PC-9 (cell line): Measurements from ENCODE around the gene ROBO2. TPM values are rescaled to one million over a fixed set of nuclear protein-coding genes. Genes with fewer than 3 reads are reported as not detected.

Source experiments
- BruUV-seq: library from RNA; stranded (reverse); fragments of 400-500 nt; replicated peaks from 2 replicates; lab custom pipeline; 2021; lab: Mats Ljungman, UMichigan
- CTCF ChIA-PET: fragments of 300-600 bp; sonication (Branson Sonifier 250); formaldehyde crosslinking; loops from one replicate; lab custom pipeline; 2022; ENCODE audit warnings: antibody characterized with exemption; lab: Charles Lee
- POLR2A ChIA-PET: fragments of 300-600 bp; sonication (Branson Sonifier 250); formaldehyde crosslinking; loops from one replicate; lab custom pipeline; 2022; ENCODE audit warnings: antibody characterized with exemption; ENCODE audit not compliant: unreplicated experiment; lab: Charles Lee
- DNase-seq, 2 experiments: peaks; one replicate each; pipeline versions ENCODE4 v3.0.0 to v3.0.0-alpha.2; 2015 to 2022; ENCODE audit warnings: mixed read lengths in 1 of 2
- H2AFZ ChIP-seq: fragments of 200-600 bp; sonication (generic); 2 replicates; pipeline ENCODE4 v1.8.1; 2017; ENCODE audit warnings: antibody characterized with exemption
- H3F3A ChIP-seq: fragments of 200-600 bp; sonication (generic); 2 replicates; pipeline ENCODE4 v1.8.1; 2017; ENCODE audit warnings: antibody characterized with exemption, mild to moderate bottlenecking, low read depth; ENCODE audit not compliant: insufficient read depth
- H3K27ac ChIP-seq: fragments of 200-600 bp; sonication (generic); 2 replicates; pipeline ENCODE4 v1.6.1; 2016; ENCODE audit warnings: mixed run types
- H3K27me3 ChIP-seq: fragments of 200-600 bp; sonication (generic); 2 replicates; pipeline ENCODE4 v1.6.1; 2016; ENCODE audit warnings: low read depth, mixed run types; ENCODE audit not compliant: insufficient read depth
- H3K36me3 ChIP-seq: fragments of 200-600 bp; sonication (generic); 2 replicates; pipeline ENCODE4 v1.6.1; 2016; ENCODE audit warnings: low read depth, mixed run types
- H3K4me1 ChIP-seq: fragments of 200-600 bp; sonication (generic); replicated peaks from 2 replicates; pipeline ENCODE4 v1.6.1; 2016; ENCODE audit warnings: mixed run types; ENCODE audit not compliant: insufficient read depth
- H3K4me2 ChIP-seq: fragments of 200-600 bp; sonication (generic); 2 replicates; pipeline ENCODE4 v1.6.1; 2017; ENCODE audit warnings: mixed run types
- H3K4me3 ChIP-seq: fragments of 200-600 bp; sonication (generic); 2 replicates; pipeline ENCODE4 v1.6.1; 2016; ENCODE audit warnings: mixed run types
- H3K79me2 ChIP-seq: fragments of 200-600 bp; sonication (generic); 2 replicates; pipeline ENCODE4 v1.6.1; 2017; ENCODE audit warnings: low read depth, mixed run types
- H3K9me2 ChIP-seq: fragments of 200-600 bp; sonication (generic); 2 replicates; pipeline ENCODE4 v1.8.1; 2017; ENCODE audit warnings: mild to moderate bottlenecking; ENCODE audit not compliant: insufficient read depth
- H3K9me3 ChIP-seq: fragments of 200-600 bp; sonication (generic); 2 replicates; pipeline ENCODE4 v1.8.1; 2016; ENCODE audit warnings: low read depth; ENCODE audit not compliant: insufficient read depth
- H4K20me1 ChIP-seq: fragments of 200-600 bp; sonication (generic); 2 replicates; pipeline ENCODE4 v1.8.1; 2017; ENCODE audit not compliant: insufficient read depth
- EZH2 ChIP-seq: fragments of 200-600 bp; sonication (generic); IDR thresholded peaks from 2 replicates; pipeline ENCODE4 v1.8.0; 2017; ENCODE audit warnings: antibody characterized with exemption, low read depth
- intact Hi-C: fragments of 100-400 bp; cut with micrococcal nuclease; formaldehyde crosslinking; loops from one replicate; pipeline ENCODE4 v1.10.0; 2022; ENCODE audit not compliant: unreplicated experiment
- total RNA-seq: library from RNA; stranded (reverse); gene quantifications from 2 replicates; pipeline ENCODE4 v1.2.3, GENCODE V29; 2021
- TF ChIP-seq, protein P1 (sequence below): fragments of 200-600 bp; sonication (generic); conservative IDR thresholded peaks from 2 replicates; pipeline ENCODE4 v1.6.1; 2017; ENCODE audit warnings: mixed run types, antibody characterized with exemption, mild to moderate bottlenecking, moderate library complexity

Gene ROBO2
- total RNA-seq, 1 experiment from 2014 or later: 0.39 TPM

GRCh38 chr3:77323626-77324025 is 283.7 kb downstream of the ROBO2 start:
- DNase-seq: no peak
- no TSS peak for BruUV-seq
- intact Hi-C loops: no loop called here
- H3F3A ChIP-seq: no peaks in the 10 kb centered on the region
- ChIA-PET POLR2A (no interaction called here), CTCF (no interaction called here)
- no peaks in the 10 kb centered on the region for H3K9me3 ChIP-seq
- H3K4me3 ChIP-seq: no peak overlapping the region
- no peak overlapping the region for H3K27ac ChIP-seq
- no peak overlapping the region for H3K4me2 ChIP-seq
- no peaks in the 10 kb centered on the region for H3K4me1 ChIP-seq
- no peaks in the 10 kb centered on the region for H3K79me2 ChIP-seq
- no peaks in the 10 kb centered on the region for H3K36me3 ChIP-seq
- H2AFZ ChIP-seq: no peak overlapping the region
- H3K9me2 ChIP-seq: no peaks in the 10 kb centered on the region
- no peaks in the 10 kb centered on the region for H4K20me1 ChIP-seq
- no peak for TF ChIP-seq EZH2
- TF ChIP-seq, protein P1, sequence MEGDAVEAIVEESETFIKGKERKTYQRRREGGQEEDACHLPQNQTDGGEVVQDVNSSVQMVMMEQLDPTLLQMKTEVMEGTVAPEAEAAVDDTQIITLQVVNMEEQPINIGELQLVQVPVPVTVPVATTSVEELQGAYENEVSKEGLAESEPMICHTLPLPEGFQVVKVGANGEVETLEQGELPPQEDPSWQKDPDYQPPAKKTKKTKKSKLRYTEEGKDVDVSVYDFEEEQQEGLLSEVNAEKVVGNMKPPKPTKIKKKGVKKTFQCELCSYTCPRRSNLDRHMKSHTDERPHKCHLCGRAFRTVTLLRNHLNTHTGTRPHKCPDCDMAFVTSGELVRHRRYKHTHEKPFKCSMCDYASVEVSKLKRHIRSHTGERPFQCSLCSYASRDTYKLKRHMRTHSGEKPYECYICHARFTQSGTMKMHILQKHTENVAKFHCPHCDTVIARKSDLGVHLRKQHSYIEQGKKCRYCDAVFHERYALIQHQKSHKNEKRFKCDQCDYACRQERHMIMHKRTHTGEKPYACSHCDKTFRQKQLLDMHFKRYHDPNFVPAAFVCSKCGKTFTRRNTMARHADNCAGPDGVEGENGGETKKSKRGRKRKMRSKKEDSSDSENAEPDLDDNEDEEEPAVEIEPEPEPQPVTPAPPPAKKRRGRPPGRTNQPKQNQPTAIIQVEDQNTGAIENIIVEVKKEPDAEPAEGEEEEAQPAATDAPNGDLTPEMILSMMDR: no peak
- H3K27me3 ChIP-seq: no peaks in the 10 kb centered on the region

GRCh38 chr3:77324105-77324504 is 284.2 kb downstream of the ROBO2 start:
- CTCF ChIA-PET: no interaction called here

DNA sequence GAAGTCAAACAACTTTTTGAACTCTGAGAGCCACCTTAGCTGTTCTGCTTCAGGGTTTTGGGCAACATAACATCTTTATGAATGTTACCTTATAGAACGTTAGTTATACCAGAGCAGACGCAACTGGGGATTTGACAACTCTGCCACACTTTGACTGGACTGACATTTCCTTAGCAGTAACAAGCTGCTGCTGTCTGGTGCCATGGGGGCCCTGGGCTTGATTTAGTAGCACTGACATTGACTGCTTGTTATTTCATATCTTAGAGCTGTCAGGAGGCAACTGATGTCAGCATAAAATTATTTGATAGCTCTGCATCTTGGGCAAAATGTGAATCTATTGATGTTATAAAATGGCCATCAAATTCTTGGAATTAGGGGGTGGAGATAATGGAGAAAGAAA is 285.4 kb downstream of the ROBO2 start:
- no TSS peak for BruUV-seq
- H3F3A ChIP-seq: no peaks in the 10 kb centered on the region
- H3K4me1 ChIP-seq: no peaks in the 10 kb centered on the region
- no peaks in the 10 kb centered on the region for H3K9me2 ChIP-seq
- POLR2A ChIA-PET: no interaction called here
- no peak overlapping the region for H3K4me2 ChIP-seq
- H4K20me1 ChIP-seq: no peaks in the 10 kb centered on the region
- no peaks in the 10 kb centered on the region for H3K27me3 ChIP-seq
- no peak for DNase-seq
- TF ChIP-seq EZH2: no peak
- TF ChIP-seq, protein P1: no peak
- intact Hi-C loops: no loop called here
- no peaks in the 10 kb centered on the region; the same call in 1 of the 2 replicates for H3K9me3 ChIP-seq
- H2AFZ ChIP-seq: no peak overlapping the region
- H3K27ac ChIP-seq: no peak overlapping the region
- H3K4me3 ChIP-seq: no peak overlapping the region
- H3K36me3 ChIP-seq: no peaks in the 10 kb centered on the region
- no peaks in the 10 kb centered on the region for H3K79me2 ChIP-seq
- CTCF ChIA-PET: no interaction called here

More at GRCh38 chr3:77324105-77324504, 284.2 kb downstream of the ROBO2 start:
- H3K9me3 ChIP-seq: no peaks in the 10 kb centered on the region; the same call in 1 of the 2 replicates
- H4K20me1 ChIP-seq: no peaks in the 10 kb centered on the region
- H3K36me3 ChIP-seq: no peaks in the 10 kb centered on the region
- no peak overlapping the region for H2AFZ ChIP-seq
- no peaks in the 10 kb centered on the region for H3K4me1 ChIP-seq
- no peak for DNase-seq
- no TSS peak for BruUV-seq
- no peak overlapping the region for H3K4me2 ChIP-seq
- no peak for TF ChIP-seq EZH2
- TF ChIP-seq, protein P1: no peak
- POLR2A ChIA-PET: no interaction called here
- H3K9me2 ChIP-seq: no peaks in the 10 kb centered on the region
- intact Hi-C loops: no loop called here
- H3K79me2 ChIP-seq: no peaks in the 10 kb centered on the region
- H3K27me3 ChIP-seq: no peaks in the 10 kb centered on the region
- H3K27ac ChIP-seq: no peak overlapping the region
- H3K4me3 ChIP-seq: no peak overlapping the region
- no peaks in the 10 kb centered on the region for H3F3A ChIP-seq
